H9 (cell line): Measurements from ENCODE around the gene MITF. TPM values are rescaled to one million over a fixed set of nuclear protein-coding genes. Genes with fewer than 3 reads are reported as not detected.

Experiments used
- DNase-seq: peaks from one replicate; pipeline ENCODE4 v3.0.0-alpha.2; 2017
- H2AFZ ChIP-seq: one replicate; pipeline ENCODE4 v1.6.1; 2013; ENCODE audit warnings: mild to moderate bottlenecking, low read length, control low read depth, moderate library complexity
- H2AK5ac ChIP-seq: 2 replicates; pipeline ENCODE4 v1.6.1; 2013; ENCODE audit warnings: low read length, control low read depth, mixed read lengths; ENCODE audit not compliant: insufficient read length
- H2BK120ac ChIP-seq: one replicate; pipeline ENCODE4 v1.6.1; 2013; ENCODE audit warnings: low read depth, mild to moderate bottlenecking, low read length, control low read depth, inconsistent platforms; ENCODE audit not compliant: poor library complexity, severe bottlenecking
- H2BK12ac ChIP-seq: 2 replicates; pipeline ENCODE4 v1.6.1; 2013; ENCODE audit warnings: low read length, control low read depth, mixed read lengths, low read depth; ENCODE audit not compliant: insufficient read length
- H2BK15ac ChIP-seq: 2 replicates; pipeline ENCODE4 v1.6.1; 2013; ENCODE audit warnings: low read depth, low read length, control low read depth
- H2BK20ac ChIP-seq: one replicate; pipeline ENCODE4 v1.6.1; 2013; ENCODE audit warnings: low read depth, mild to moderate bottlenecking, low read length, control low read depth, inconsistent platforms; ENCODE audit not compliant: poor library complexity, severe bottlenecking
- H2BK5ac ChIP-seq: 2 replicates; pipeline ENCODE4 v1.6.1; 2013; ENCODE audit warnings: low read length, control low read depth, mixed read lengths; ENCODE audit not compliant: insufficient read length
- H3K14ac ChIP-seq: 2 replicates; pipeline ENCODE4 v1.6.1; 2013; ENCODE audit warnings: low read length, control low read depth; ENCODE audit not compliant: insufficient read depth
- H3K18ac ChIP-seq: 2 replicates; pipeline ENCODE4 v1.6.1; 2013; ENCODE audit warnings: low read depth, mild to moderate bottlenecking, mixed read lengths, low read length, control low read depth; ENCODE audit not compliant: insufficient read length
- H3K23ac ChIP-seq: 2 replicates; pipeline ENCODE4 v1.6.1; 2013; ENCODE audit warnings: low read length, control low read depth, mixed read lengths, low read depth; ENCODE audit not compliant: insufficient read length
- H3K23me2 ChIP-seq: 2 replicates; pipeline ENCODE4 v1.6.1; 2013; ENCODE audit warnings: low read depth, mild to moderate bottlenecking, mixed read lengths, low read length, control low read depth; ENCODE audit not compliant: insufficient read length, poor library complexity, severe bottlenecking
- H3K27ac ChIP-seq: 2 replicates; pipeline ENCODE4 v1.5.1; 2013; ENCODE audit warnings: low read length, control low read depth, mixed read lengths, low read depth; ENCODE audit not compliant: insufficient read length
- H3K27me3 ChIP-seq: 2 replicates; pipeline ENCODE4 v1.6.1; 2013; ENCODE audit warnings: low read length, control low read depth, inconsistent platforms; ENCODE audit not compliant: insufficient read depth
- H3K4ac ChIP-seq: 2 replicates; pipeline ENCODE4 v1.6.1; 2013; ENCODE audit warnings: low read depth, mild to moderate bottlenecking, control low read depth, inconsistent platforms, low read length, moderate library complexity
- H3K4me1 ChIP-seq: 2 replicates; pipeline ENCODE4 v1.6.1; 2013; ENCODE audit warnings: low read length, control low read depth, inconsistent platforms; ENCODE audit not compliant: insufficient read depth
- H3K4me2 ChIP-seq: 2 replicates; pipeline ENCODE4 v1.6.1; 2013; ENCODE audit warnings: low read length, control low read depth, mixed read lengths; ENCODE audit not compliant: insufficient read length, insufficient read depth
- H3K56ac ChIP-seq: 2 replicates; pipeline ENCODE4 v1.6.1; 2013; ENCODE audit warnings: low read depth, mild to moderate bottlenecking, mixed read lengths, low read length, control low read depth; ENCODE audit not compliant: insufficient read length
- H3K79me1 ChIP-seq: 2 replicates; pipeline ENCODE4 v1.6.1; 2013; ENCODE audit warnings: low read depth, mild to moderate bottlenecking, moderate library complexity, low read length, control low read depth, inconsistent platforms; ENCODE audit not compliant: insufficient read depth, poor library complexity, severe bottlenecking
- H3K79me2 ChIP-seq: 2 replicates; pipeline ENCODE4 v1.6.1; 2013; ENCODE audit warnings: low read length, control low read depth, inconsistent platforms; ENCODE audit not compliant: insufficient read depth
- H3K9ac ChIP-seq: 2 replicates; pipeline ENCODE4 v1.6.1; 2013; ENCODE audit warnings: low read length, control low read depth, mixed read lengths; ENCODE audit not compliant: insufficient read length; ENCODE audit errors: extremely low read depth
- H3K9me3 ChIP-seq: one replicate; pipeline ENCODE4 v1.6.1; 2013; ENCODE audit warnings: low read depth, low read length, inconsistent platforms; ENCODE audit not compliant: control insufficient read depth
- H3T11ph ChIP-seq: one replicate; pipeline ENCODE4 v1.6.1; 2013; ENCODE audit warnings: mild to moderate bottlenecking, low read length, control low read depth, inconsistent platforms
- H4K20me1 ChIP-seq: one replicate; pipeline ENCODE4 v1.6.1; 2013; ENCODE audit not compliant: control insufficient read depth, insufficient read length, insufficient read depth
- H4K5ac ChIP-seq: 2 replicates; pipeline ENCODE4 v1.6.1; 2013; ENCODE audit warnings: low read depth, mild to moderate bottlenecking, mixed read lengths, low read length, control low read depth; ENCODE audit not compliant: insufficient read length
- H4K8ac ChIP-seq: replicated peaks from 2 replicates; pipeline ENCODE4 v1.6.1; 2013; ENCODE audit warnings: low read length, control low read depth, mixed read lengths, low read depth; ENCODE audit not compliant: insufficient read length
- H4K91ac ChIP-seq: 2 replicates; pipeline ENCODE4 v1.6.1; 2013; ENCODE audit warnings: low read depth, mild to moderate bottlenecking, moderate library complexity, mixed read lengths, low read length, control low read depth; ENCODE audit not compliant: insufficient read length
- H3K27ac Mint-ChIP-seq, 3 experiments: 2 replicates in 2 of 3; 3 replicates in 1 of 3; pipeline ENCODE4 v1.8.0; 2020 to 2021; ENCODE audit warnings: mixed read lengths in 3 of 3, mild to moderate bottlenecking in 1 of 3, moderate library complexity in 1 of 3
- H3K27me3 Mint-ChIP-seq: 2 replicates; pipeline ENCODE4 v1.8.0; 2021; ENCODE audit warnings: low read depth, mild to moderate bottlenecking, moderate library complexity, mixed read lengths
- H3K36me3 Mint-ChIP-seq, 3 experiments: 2 replicates in 2 of 3; 3 replicates in 1 of 3; pipeline ENCODE4 v1.8.0; 2020 to 2021; ENCODE audit warnings: low read depth in 3 of 3, mixed read lengths in 3 of 3; ENCODE audit not compliant: insufficient read depth in 1 of 3
- H3K4me1 Mint-ChIP-seq, 2 experiments: 2 replicates each; pipeline ENCODE4 v1.8.0; 2020; ENCODE audit warnings: mixed read lengths in 2 of 2
- H3K4me3 Mint-ChIP-seq, 2 experiments: 2 replicates in 1 of 2; 3 replicates in 1 of 2; pipeline ENCODE4 v1.8.0; 2020 to 2021; ENCODE audit warnings: mild to moderate bottlenecking in 2 of 2, mixed read lengths in 2 of 2, moderate library complexity in 1 of 2
- H3K9me3 Mint-ChIP-seq, 2 experiments: 2 replicates in 1 of 2; 3 replicates in 1 of 2; pipeline ENCODE4 v1.8.0; 2020; ENCODE audit warnings: mild to moderate bottlenecking in 2 of 2, mixed read lengths in 2 of 2, moderate library complexity in 1 of 2
- WGBS: extraction: QIAGEN DNeasy Blood & Tissue Kit; methylation state at CpG from one replicate; pipeline ENCODE4 v1.1.7; 2013; ENCODE audit warnings: missing lambda C conversion rate, low lambda C conversion rate, mixed read lengths; ENCODE audit not compliant: insufficient read length; ENCODE audit errors: extremely low coverage; 5-methylcytosine and 5-hydroxymethylcytosine counted together
- total RNA-seq: library from RNA; stranded (reverse); gene quantifications from 2 replicates; pipeline ENCODE4 v1.2.1, GENCODE V29; 2021
- TF ChIP-seq, protein P1 (sequence below): fragments of 200-600 bp; sonication (generic); conservative IDR thresholded peaks from 3 replicates; pipeline ENCODE4 v1.8.0; 2021; ENCODE audit warnings: antibody characterized with exemption, mild to moderate bottlenecking

MITF gene
- total RNA-seq, 1 experiment from 2014 or later = 0.81 TPM

DNA sequence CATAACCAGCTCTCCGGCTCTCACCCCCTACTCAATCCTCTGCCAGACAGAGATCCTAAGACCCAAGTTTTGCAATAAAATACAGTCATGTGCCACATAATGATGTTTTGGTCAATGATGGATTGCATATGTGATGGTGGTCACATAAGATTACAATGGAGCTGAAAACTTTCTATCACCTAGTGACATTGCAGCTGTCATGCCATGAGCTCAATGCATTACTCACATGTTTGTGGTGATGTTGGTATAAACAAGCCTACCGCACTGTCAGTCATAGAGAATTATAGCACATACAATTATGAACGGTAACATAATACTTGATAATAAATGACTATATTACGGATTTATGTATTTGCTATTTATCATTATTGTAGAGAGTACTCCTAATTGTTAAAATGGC, 233.4 kb downstream of the MITF start:
- WGBS = no CpG with 5 or more reads among the region's 4 CpGs
- no peak overlapping the region for H2BK20ac ChIP-seq
- H3K23ac ChIP-seq = no peak overlapping the region
- no peaks in the 10 kb centered on the region; the same call in 1 of the 2 replicates for H3K4me1 ChIP-seq
- no peak overlapping the region for H3K18ac ChIP-seq
- no peak overlapping the region for H4K91ac ChIP-seq
- H3K79me1 ChIP-seq = no peaks in the 10 kb centered on the region
- no peak overlapping the region for H2AFZ ChIP-seq
- H3K14ac ChIP-seq = no peak overlapping the region
- H2BK5ac ChIP-seq = no peak overlapping the region
- no peak overlapping the region for H3T11ph ChIP-seq
- peaks cover 1 to 2% of the 10 kb centered on the region in 2 experiments for H3K9me3 Mint-ChIP-seq
- no peak for DNase-seq
- no peak overlapping the region for H4K8ac ChIP-seq
- H2BK15ac ChIP-seq = no peak overlapping the region
- no peaks in the 10 kb centered on the region for H3K4me1 Mint-ChIP-seq
- no peak overlapping the region for H3K4me2 ChIP-seq
- H3K23me2 ChIP-seq = no peaks in the 10 kb centered on the region
- H2AK5ac ChIP-seq = no peak overlapping the region
- no peak overlapping the region for H3K4ac ChIP-seq
- no peak overlapping the region for H3K4me3 Mint-ChIP-seq
- TF ChIP-seq, protein P1, sequence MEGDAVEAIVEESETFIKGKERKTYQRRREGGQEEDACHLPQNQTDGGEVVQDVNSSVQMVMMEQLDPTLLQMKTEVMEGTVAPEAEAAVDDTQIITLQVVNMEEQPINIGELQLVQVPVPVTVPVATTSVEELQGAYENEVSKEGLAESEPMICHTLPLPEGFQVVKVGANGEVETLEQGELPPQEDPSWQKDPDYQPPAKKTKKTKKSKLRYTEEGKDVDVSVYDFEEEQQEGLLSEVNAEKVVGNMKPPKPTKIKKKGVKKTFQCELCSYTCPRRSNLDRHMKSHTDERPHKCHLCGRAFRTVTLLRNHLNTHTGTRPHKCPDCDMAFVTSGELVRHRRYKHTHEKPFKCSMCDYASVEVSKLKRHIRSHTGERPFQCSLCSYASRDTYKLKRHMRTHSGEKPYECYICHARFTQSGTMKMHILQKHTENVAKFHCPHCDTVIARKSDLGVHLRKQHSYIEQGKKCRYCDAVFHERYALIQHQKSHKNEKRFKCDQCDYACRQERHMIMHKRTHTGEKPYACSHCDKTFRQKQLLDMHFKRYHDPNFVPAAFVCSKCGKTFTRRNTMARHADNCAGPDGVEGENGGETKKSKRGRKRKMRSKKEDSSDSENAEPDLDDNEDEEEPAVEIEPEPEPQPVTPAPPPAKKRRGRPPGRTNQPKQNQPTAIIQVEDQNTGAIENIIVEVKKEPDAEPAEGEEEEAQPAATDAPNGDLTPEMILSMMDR = no peak
- H3K9ac ChIP-seq = no peak overlapping the region
- H3K27ac ChIP-seq = no peak overlapping the region
- no peaks in the 10 kb centered on the region for H4K20me1 ChIP-seq
- H3K27ac Mint-ChIP-seq = no peak overlapping the region
- H3K56ac ChIP-seq = no peak overlapping the region
- no peaks in the 10 kb centered on the region for H3K27me3 ChIP-seq
- no peak overlapping the region for H2BK120ac ChIP-seq
- no peak overlapping the region for H4K5ac ChIP-seq
- no peaks in the 10 kb centered on the region for H3K9me3 ChIP-seq
- no peak overlapping the region for H2BK12ac ChIP-seq
- no peaks in the 10 kb centered on the region for H3K27me3 Mint-ChIP-seq
- H3K79me2 ChIP-seq = no peaks in the 10 kb centered on the region
- peaks cover 0 to 5% (median 0%) of the 10 kb centered on the region in 3 experiments; a peak in 2 of 7 replicates for H3K36me3 Mint-ChIP-seq
